Measurements from ENCODE around the gene FBXO44.

FBXO44 gene

GRCh38 chr1:11678442-11678841 lies 23.8 kb downstream of the FBXO44 start:
- no peak overlapping the region for H3K4me3 ChIP-seq (ENCODE audit: low read depth, low read length)
- H3K27ac ChIP-seq (ENCODE audit: extremely low read depth, low read depth, low read length) = no peak overlapping the region
- POLR2A ChIA-PET = interaction anchor here (1.7 kb wide), 1 partner anchor 23 kb away, joined by 3 read pairs; no protein-coding TSS in a partner anchor
- TF ChIP-seq SALL2 (tag by site-specific recombination; IDR thresholded peaks at IDR 0.05; ENCODE audit: borderline replicate concordance) (no peak), ZNF768 (tag by site-specific recombination; IDR thresholded peaks at IDR 0.05) (0 out of 2 replicates have a peak, but pooled peaks have one; percentile 27), ZNF112 (tag by site-specific recombination; IDR thresholded peaks at IDR 0.05) (no peak)
- peaks cover 0 to 57% of the 10 kb centered on the region in 2 experiments; a peak in 2 of 3 replicates for H3K36me3 ChIP-seq (ENCODE audit: control insufficient read depth in 2 of 2, insufficient read depth in 1 of 2, low read length in 2 of 2)
- peaks cover 3% of the 10 kb centered on the region; the same call in 1 of the 2 replicates for H3K4me1 ChIP-seq (ENCODE audit: control insufficient read depth, insufficient read depth, low read length)
- no peaks in the 10 kb centered on the region for H3K9me3 ChIP-seq (ENCODE audit: control insufficient read depth, insufficient read depth, low read depth, low read length)
- CTCF ChIA-PET = interaction anchor here (0.6 to 1.1 kb wide), 2 partner anchors 14 to 180 kb away, joined by 3 to 4 read pairs; partner anchors contain the start of genes FBXO6 and NPPB

GRCh38 chr1:11680270-11681070 lies 25.8 kb downstream of the FBXO44 start:
- peak overlapping the region; percentile 90 for H3K4me3 ChIP-seq (ENCODE audit: low read depth, low read length)
- ChIA-PET POLR2A (interaction anchor here (0.6 to 1.8 kb wide), 2 partner anchors 14 to 16 kb away, joined by 5 read pairs; partner anchors contain the start of gene FBXO6), CTCF (no interaction called here)
- H3K9me3 ChIP-seq (ENCODE audit: control insufficient read depth, insufficient read depth, low read depth, low read length) = no peaks in the 10 kb centered on the region
- peaks cover 0 to 39% of the 10 kb centered on the region in 2 experiments; a peak in 2 of 3 replicates for H3K36me3 ChIP-seq (ENCODE audit: control insufficient read depth in 2 of 2, insufficient read depth in 1 of 2, low read length in 2 of 2)
- H3K4me1 ChIP-seq (ENCODE audit: control insufficient read depth, insufficient read depth, low read length) = peaks cover 3% of the 10 kb centered on the region; the same call in 1 of the 2 replicates
- peak overlapping the region; percentile 69; the same call in 1 of the 2 replicates for H3K27ac ChIP-seq (ENCODE audit: extremely low read depth, low read depth, low read length)
- TF ChIP-seq ZNF202 (tag by site-specific recombination; IDR thresholded peaks at IDR 0.05; ENCODE audit: borderline replicate concordance) (no peak), BCL6B (tag by site-specific recombination; IDR thresholded peaks at IDR 0.05) (no peak), ZNF623 (tag by site-specific recombination; IDR thresholded peaks at IDR 0.05) (no peak), CTCF (tag by site-specific recombination; IDR thresholded peaks at IDR 0.05) (no peak), KLF16 (tag by site-specific recombination; IDR thresholded peaks at IDR 0.05) (peak; percentile 69; the same call in 1 of the 2 replicates), GLIS2 (tag by site-specific recombination; IDR thresholded peaks at IDR 0.05) (peak; percentile 87), ZNF544 (tag by site-specific recombination; IDR thresholded peaks at IDR 0.05) (no peak), PATZ1 (tag by site-specific recombination; IDR thresholded peaks at IDR 0.05) (peak; percentile 13), ZBTB48 (tag by site-specific recombination; IDR thresholded peaks at IDR 0.05) (peak; percentile 27; the same call in 1 of the 2 replicates), ZNF18 (tag by site-specific recombination; IDR thresholded peaks at IDR 0.05) (no peak; the same call in none of the 2 replicates), GLI4 (tag by site-specific recombination; IDR thresholded peaks at IDR 0.05) (no peak), ZBTB10 (tag by site-specific recombination; IDR thresholded peaks at IDR 0.05) (peak; percentile 69; the same call in 1 of the 2 replicates), ZNF561 (tag by site-specific recombination; IDR thresholded peaks at IDR 0.05; ENCODE audit: borderline replicate concordance) (no peak), IKZF3 (tag by site-specific recombination; IDR thresholded peaks at IDR 0.05) (peak; percentile 55), ZNF112 (tag by site-specific recombination; IDR thresholded peaks at IDR 0.05) (no peak), REST (tag by site-specific recombination; IDR thresholded peaks at IDR 0.05) (no peak), ZNF140 (tag by site-specific recombination; IDR thresholded peaks at IDR 0.05) (no peak)
